ENCODE results near the gene GOLGA1. TPM values are rescaled to one million over a fixed set of nuclear protein-coding genes. Genes with fewer than 3 reads are reported as not detected.

GOLGA1 gene
- total and polyA plus RNA-seq, 10 of the 15 experiments (the other 5 are each of a cell fraction or from before 2014, with no cell fraction given): 2.9 to 14.1 (median 8.1) TPM

GRCh38 chr9:124844291-124844690 is 96.6 kb downstream of the GOLGA1 start:
- ATAC-seq: no peak
- ChIA-PET CTCF (interaction anchor here (5.3 to 26.5 kb wide), 2 partner anchors 8 to 68 kb away, joined by 49 to 575 read pairs; partner anchors contain the start of genes NR6A1, OLFML2A and WDR38), RAD21 (ENCODE audit: unreplicated experiment) (interaction anchor here (1.7 kb wide), 1 partner anchor 9 kb away, joined by 6 read pairs; the partner anchor contains the start of gene WDR38), POLR2A (interaction anchor here (0.6 kb wide), 1 partner anchor 36 kb away, joined by 3 read pairs; no protein-coding TSS in a partner anchor), SMC1A (ENCODE audit: uncharacterized antibody, unreplicated experiment) (no interaction called here)
- Histone ChIP-seq H3K27me3 (replicated peaks in 1 of 2; ENCODE audit: control insufficient read depth in 2 of 2, insufficient read depth in 2 of 2, low read length in 1 of 2) (no peaks in the 10 kb centered on the region), H3K9ac (ENCODE audit: control insufficient read depth, insufficient read depth, low read length) (no peak overlapping the region), H3K79me2 (ENCODE audit: control insufficient read depth, insufficient read depth, low read length) (no peaks in the 10 kb centered on the region), H4K20me1 (ENCODE audit: control insufficient read depth, insufficient read depth) (no peaks in the 10 kb centered on the region), H3K4me3 (no peak overlapping the region), H3K9me3 (replicated peaks; ENCODE audit: control insufficient read depth, insufficient read depth, low read length) (no peaks in the 10 kb centered on the region), H3K27ac (ENCODE audit: control insufficient read depth, insufficient read depth) (no peak overlapping the region), H3K36me3 (ENCODE audit: control insufficient read depth in 2 of 2, insufficient read depth in 2 of 2, low read length in 1 of 2) (no peaks in the 10 kb centered on the region), H2AFZ (ENCODE audit: control insufficient read depth, low read depth, low read length) (no peak overlapping the region), H3K4me1 (ENCODE audit: control insufficient read depth, insufficient read depth, low read length) (no peaks in the 10 kb centered on the region), H3K4me2 (ENCODE audit: control insufficient read depth, insufficient read depth) (no peak overlapping the region)
- 33% methylated on average over 4 of the region's 4 CpGs for WGBS (ENCODE audit: insufficient coverage, insufficient replicate concordance, low lambda C conversion rate, missing lambda C conversion rate)
- no peak for TF ChIP-seq ZSCAN29 (IDR thresholded peaks at IDR 0.05)
- no peak for TF ChIP-seq CUX1 (IDR thresholded peaks at IDR 0.05; ENCODE audit: insufficient replicate concordance, low read depth, low read length)
- no peak for TF ChIP-seq SMARCA5 (IDR thresholded peaks at IDR 0.05)
- TF ChIP-seq SMC3 (IDR thresholded peaks at IDR 0.05; ENCODE audit: borderline replicate concordance, low read length): no peak
- TF ChIP-seq PKNOX1 (IDR thresholded peaks at IDR 0.05): no peak
- TF ChIP-seq YY1 (IDR thresholded peaks at IDR 0.05; ENCODE audit: low read depth, low read length): no peak
- no peak for TF ChIP-seq CHD1 (IDR thresholded peaks at IDR 0.05; ENCODE audit: low read depth, low read length)
- TF ChIP-seq ZNF622 (IDR thresholded peaks at IDR 0.05): no peak
- no peak for TF ChIP-seq RBBP5 (conservative IDR thresholded peaks at IDR 0.05)
- no peak for TF ChIP-seq NBN (IDR thresholded peaks at IDR 0.05)
- TF ChIP-seq IKZF1 (conservative IDR thresholded peaks at IDR 0.05): no peak
- TF ChIP-seq STAT3 (IDR thresholded peaks at IDR 0.05; ENCODE audit: low read depth, low read length): no peak
- no peak for TF ChIP-seq ATF3 (IDR thresholded peaks at IDR 0.05; ENCODE audit: borderline replicate concordance, extremely low read depth, low read depth, low read length)
- no peak for TF ChIP-seq MLLT1 (IDR thresholded peaks at IDR 0.05)
- TF ChIP-seq NFXL1 (IDR thresholded peaks at IDR 0.05; ENCODE audit: borderline replicate concordance): no peak
- no peak for TF ChIP-seq MTA3 (IDR thresholded peaks at IDR 0.05; ENCODE audit: borderline replicate concordance, low read length)
- no peak for TF ChIP-seq ZNF384 (IDR thresholded peaks at IDR 0.05; ENCODE audit: borderline replicate concordance, low read depth, low read length)
- BruUV-seq (replicated peaks): no TSS peak
- intact Hi-C loops (cut with micrococcal nuclease; ENCODE audit: unreplicated experiment) (no loop called here), in situ Hi-C loops (cut with MboI) (no loop called here)
- DNase-seq (ENCODE audit: low read depth, low spot score): no peak
- FAIRE-seq: no peak
